ENCODE data around the gene DYNLRB2.
A peak's percentile ranks its signal among the peaks of the same experiment; 100 is the strongest.

Gene DYNLRB2

GRCh38 chr16:80570106-80570478 lies 29.3 kb downstream of the DYNLRB2 start:
- peak overlapping the region; percentile 33 for H3K4me3 Mint-ChIP-seq
- no peaks in the 10 kb centered on the region for H3K27me3 Mint-ChIP-seq
- peak overlapping the region; percentile 83 for H3K27ac Mint-ChIP-seq

GRCh38 chr16:80573700-80574120 lies 32.9 kb downstream of the DYNLRB2 start:
- Mint-ChIP-seq H3K4me1 (ENCODE audit: low read depth) (peaks cover 25% of the 10 kb centered on the region), H3K9me3 (ENCODE audit: low read depth) (no peaks in the 10 kb centered on the region), H3K27me3 (no peaks in the 10 kb centered on the region), H3K36me3 (peaks cover 3% of the 10 kb centered on the region), H3K4me3 (no peak overlapping the region), H3K27ac (no peak overlapping the region)

More at GRCh38 chr16:80570106-80570478, 29.3 kb downstream of the DYNLRB2 start:
- Mint-ChIP-seq H3K9me3 (ENCODE audit: low read depth) (peaks cover 5% of the 10 kb centered on the region), H3K4me1 (ENCODE audit: low read depth) (peaks cover 31% of the 10 kb centered on the region), H3K36me3 (peaks cover 3% of the 10 kb centered on the region)

- H3K4me1 Mint-ChIP-seq (ENCODE audit: low read depth), result peaks cover 27% of the 10 kb centered on the region
- H3K27ac Mint-ChIP-seq, result no peak overlapping the region
- H3K36me3 Mint-ChIP-seq, result peaks cover 5% of the 10 kb centered on the region
- no peak overlapping the region for H3K4me3 Mint-ChIP-seq
- no peaks in the 10 kb centered on the region for H3K9me3 Mint-ChIP-seq (ENCODE audit: low read depth)
- H3K27me3 Mint-ChIP-seq, result no peaks in the 10 kb centered on the region
Observed at GRCh38 chr16:80576343-80576912, 35.6 kb downstream of the DYNLRB2 start.

- no peak overlapping the region for H3K27ac Mint-ChIP-seq
- no peaks in the 10 kb centered on the region for H3K9me3 Mint-ChIP-seq (ENCODE audit: low read depth)
- H3K36me3 Mint-ChIP-seq, result peaks cover 3% of the 10 kb centered on the region
- no peaks in the 10 kb centered on the region for H3K27me3 Mint-ChIP-seq
- no peak overlapping the region for H3K4me3 Mint-ChIP-seq
- H3K4me1 Mint-ChIP-seq (ENCODE audit: low read depth), result peaks cover 30% of the 10 kb centered on the region
Observed at GRCh38 chr16:80577485-80578280, 36.9 kb downstream of the DYNLRB2 start.

GRCh38 chr16:80580109-80580832 lies 39.5 kb downstream of the DYNLRB2 start:
- Mint-ChIP-seq H3K9me3 (ENCODE audit: low read depth) (no peaks in the 10 kb centered on the region), H3K36me3 (peaks cover 2% of the 10 kb centered on the region), H3K27me3 (no peaks in the 10 kb centered on the region), H3K4me1 (ENCODE audit: low read depth) (peaks cover 45% of the 10 kb centered on the region), H3K27ac (peak overlapping the region; percentile 98), H3K4me3 (peak overlapping the region; percentile 80)

- Mint-ChIP-seq H3K36me3 (peaks cover 2% of the 10 kb centered on the region), H3K4me1 (ENCODE audit: low read depth) (peaks cover 47% of the 10 kb centered on the region), H3K27me3 (peaks cover 2% of the 10 kb centered on the region), H3K4me3 (no peak overlapping the region), H3K27ac (no peak overlapping the region), H3K9me3 (ENCODE audit: low read depth) (no peaks in the 10 kb centered on the region)
Observed at GRCh38 chr16:80583466-80583865, 42.7 kb downstream of the DYNLRB2 start.

GRCh38 chr16:80585764-80586163 lies 45.0 kb downstream of the DYNLRB2 start:
- H3K4me1 Mint-ChIP-seq (ENCODE audit: low read depth), result peaks cover 35% of the 10 kb centered on the region
- no peaks in the 10 kb centered on the region for H3K9me3 Mint-ChIP-seq (ENCODE audit: low read depth)
- H3K36me3 Mint-ChIP-seq, result peaks cover 3% of the 10 kb centered on the region
- no peak overlapping the region for H3K4me3 Mint-ChIP-seq
- H3K27ac Mint-ChIP-seq, result no peak overlapping the region
- H3K27me3 Mint-ChIP-seq, result peaks cover 2% of the 10 kb centered on the region

- peaks cover 2% of the 10 kb centered on the region for H3K27me3 Mint-ChIP-seq
- no peak overlapping the region for H3K27ac Mint-ChIP-seq
- no peak overlapping the region for H3K4me3 Mint-ChIP-seq
- H3K4me1 Mint-ChIP-seq (ENCODE audit: low read depth), result peaks cover 35% of the 10 kb centered on the region
- H3K9me3 Mint-ChIP-seq (ENCODE audit: low read depth), result no peaks in the 10 kb centered on the region
- peaks cover 3% of the 10 kb centered on the region for H3K36me3 Mint-ChIP-seq
Observed at GRCh38 chr16:80586476-80586875, 45.7 kb downstream of the DYNLRB2 start.

GRCh38 chr16:80587071-80587470 lies 46.3 kb downstream of the DYNLRB2 start:
- peaks cover 39% of the 10 kb centered on the region for H3K4me1 Mint-ChIP-seq (ENCODE audit: low read depth)
- no peaks in the 10 kb centered on the region for H3K9me3 Mint-ChIP-seq (ENCODE audit: low read depth)
- H3K36me3 Mint-ChIP-seq, result peaks cover 3% of the 10 kb centered on the region
- peaks cover 2% of the 10 kb centered on the region for H3K27me3 Mint-ChIP-seq
- no peak overlapping the region for H3K4me3 Mint-ChIP-seq
- no peak overlapping the region for H3K27ac Mint-ChIP-seq

- H3K36me3 Mint-ChIP-seq, result peaks cover 6% of the 10 kb centered on the region
- H3K27ac Mint-ChIP-seq, result peak overlapping the region; percentile 4
- peaks cover 2% of the 10 kb centered on the region for H3K27me3 Mint-ChIP-seq
- no peaks in the 10 kb centered on the region for H3K9me3 Mint-ChIP-seq (ENCODE audit: low read depth)
- peaks cover 26% of the 10 kb centered on the region for H3K4me1 Mint-ChIP-seq (ENCODE audit: low read depth)
- H3K4me3 Mint-ChIP-seq, result peak overlapping the region; percentile 49
Observed at GRCh38 chr16:80591071-80591915, 50.5 kb downstream of the DYNLRB2 start.

GRCh38 chr16:80592273-80592672 lies 51.5 kb downstream of the DYNLRB2 start:
- Mint-ChIP-seq H3K27me3 (peaks cover 2% of the 10 kb centered on the region), H3K9me3 (ENCODE audit: low read depth) (no peaks in the 10 kb centered on the region), H3K27ac (no peak overlapping the region), H3K36me3 (peaks cover 9% of the 10 kb centered on the region), H3K4me3 (no peak overlapping the region), H3K4me1 (ENCODE audit: low read depth) (peaks cover 26% of the 10 kb centered on the region)

- Mint-ChIP-seq H3K27me3 (no peaks in the 10 kb centered on the region), H3K4me3 (no peak overlapping the region), H3K9me3 (ENCODE audit: low read depth) (no peaks in the 10 kb centered on the region), H3K4me1 (ENCODE audit: low read depth) (peaks cover 24% of the 10 kb centered on the region), H3K36me3 (peaks cover 6% of the 10 kb centered on the region), H3K27ac (no peak overlapping the region)
Observed at GRCh38 chr16:80594756-80595155, 54.0 kb downstream of the DYNLRB2 start.

- no peaks in the 10 kb centered on the region for H3K9me3 Mint-ChIP-seq (ENCODE audit: low read depth)
- no peak overlapping the region for H3K27ac Mint-ChIP-seq
- no peak overlapping the region for H3K4me3 Mint-ChIP-seq
- H3K4me1 Mint-ChIP-seq (ENCODE audit: low read depth), result peaks cover 9% of the 10 kb centered on the region
- H3K27me3 Mint-ChIP-seq, result no peaks in the 10 kb centered on the region
- H3K36me3 Mint-ChIP-seq, result peaks cover 6% of the 10 kb centered on the region
Observed at GRCh38 chr16:80596507-80597207, 55.9 kb downstream of the DYNLRB2 start.

- Mint-ChIP-seq H3K4me1 (ENCODE audit: low read depth) (no peaks in the 10 kb centered on the region), H3K36me3 (peaks cover 7% of the 10 kb centered on the region), H3K4me3 (no peak overlapping the region), H3K27me3 (no peaks in the 10 kb centered on the region), H3K27ac (no peak overlapping the region), H3K9me3 (ENCODE audit: low read depth) (no peaks in the 10 kb centered on the region)
Observed at GRCh38 chr16:80599466-80599865, 58.7 kb downstream of the DYNLRB2 start.

Data from activated naive CD8-positive, alpha-beta T cell (primary cell).